Right lung (tissue), 5 donors: ENCODE results near the gene CTPS1. TPM values are rescaled to one million over a fixed set of nuclear protein-coding genes. Genes with fewer than 3 reads are reported as not detected.
A peak's percentile ranks its signal among the peaks of the same experiment; 100 is the strongest.

Experiments used
- DNase-seq, 2 donors: peaks; one replicate each; pipeline ENCODE4 v3.0.0-alpha.2; 2013
- polyA plus RNA-seq, 5 donors: library from polyadenylated mRNA; unstranded; fragments of 120-200 nt; gene quantifications; one replicate each; pipeline versions ENCODE4 v1.2.1 to v1.2.3, GENCODE V29; 2013; ENCODE audit warnings: inconsistent platforms in 1 of 5, low replicate concordance in 1 of 5; ENCODE audit not compliant: insufficient read length in 5 of 5, insufficient read depth in 1 of 5

The CTPS1 gene
- polyA plus RNA-seq, 5 donors, result 19.6 to 26.6 (median 22.9) TPM

DNA sequence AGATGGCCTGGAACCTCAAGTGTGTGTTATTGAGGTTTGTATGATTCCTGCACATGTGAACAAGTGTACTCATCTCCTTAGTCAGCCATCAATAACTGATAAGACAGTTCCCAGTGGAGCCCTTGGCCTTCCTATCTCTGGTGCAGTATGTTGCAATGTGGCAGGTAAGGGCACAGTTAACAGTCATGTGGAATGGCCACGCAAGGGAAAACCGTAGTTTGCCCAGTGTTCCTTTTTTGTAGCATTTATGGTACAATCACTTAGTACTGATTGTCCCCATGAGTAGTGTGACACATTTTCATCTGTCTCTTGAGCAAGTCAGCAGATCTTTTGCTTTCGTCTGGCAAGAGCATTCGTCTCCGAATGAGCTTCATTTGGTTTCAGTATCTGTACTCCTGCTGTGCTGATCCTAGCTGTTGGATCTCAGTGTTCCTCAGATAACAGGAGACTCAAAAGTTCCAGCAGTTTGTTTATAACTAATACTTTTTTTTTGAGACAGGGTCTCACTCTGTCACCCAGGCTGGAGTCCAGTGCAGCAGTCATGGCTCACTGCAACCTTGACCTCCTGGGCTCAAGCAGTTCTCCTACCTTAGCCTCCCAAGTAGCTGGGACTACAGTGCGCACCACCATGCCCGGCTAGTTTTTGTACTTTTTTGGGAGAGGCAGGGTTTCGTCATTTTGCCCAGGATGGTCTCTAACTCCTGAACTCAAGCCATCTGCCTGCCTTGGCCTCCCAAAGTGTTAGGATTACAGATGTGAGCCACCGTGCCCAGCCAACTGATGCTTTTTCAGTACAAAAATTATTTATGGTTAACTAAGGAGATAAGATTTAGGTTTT, 8.2 kb downstream of the CTPS1 start:
- DNase-seq, result no peak

DNA sequence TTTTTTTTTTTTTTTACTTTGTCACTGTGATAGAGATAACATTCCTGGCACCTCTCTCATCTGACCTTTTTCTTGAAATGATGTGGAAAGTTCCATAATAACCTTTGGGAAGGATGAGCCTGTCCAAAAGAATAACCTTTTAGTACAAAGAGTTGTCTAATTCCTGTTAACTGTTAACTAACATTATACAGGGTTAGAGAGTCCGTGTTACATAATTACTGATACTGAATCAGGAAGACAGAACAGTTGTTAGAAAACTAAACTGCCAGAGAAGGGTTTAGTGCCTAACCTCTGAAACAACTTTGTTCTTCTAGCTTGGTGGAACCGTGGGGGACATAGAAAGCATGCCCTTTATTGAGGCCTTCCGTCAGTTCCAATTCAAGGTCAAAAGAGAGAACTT, 8.8 kb downstream of the CTPS1 start:
- no peak for DNase-seq

DNA sequence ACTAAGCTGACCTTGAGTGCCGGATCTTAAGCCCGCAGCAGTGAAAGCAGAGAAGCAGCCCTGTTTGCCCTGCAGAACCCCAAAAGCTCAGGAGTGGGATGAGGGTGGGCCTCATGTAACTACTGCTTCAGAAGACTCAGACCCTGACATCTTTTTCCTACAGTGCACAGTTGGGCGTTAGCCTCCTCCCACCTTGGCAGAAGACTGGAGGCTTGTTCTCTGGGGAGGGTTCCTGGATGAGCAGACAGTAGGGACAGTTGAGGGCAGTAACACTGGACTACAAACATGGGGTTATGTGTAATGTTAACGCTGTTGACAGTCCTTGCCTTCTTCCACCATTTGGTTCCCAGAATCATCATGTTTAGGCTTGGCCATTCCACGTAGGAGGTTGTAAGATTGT, 9.6 kb downstream of the CTPS1 start:
- DNase-seq, result no peak

DNA sequence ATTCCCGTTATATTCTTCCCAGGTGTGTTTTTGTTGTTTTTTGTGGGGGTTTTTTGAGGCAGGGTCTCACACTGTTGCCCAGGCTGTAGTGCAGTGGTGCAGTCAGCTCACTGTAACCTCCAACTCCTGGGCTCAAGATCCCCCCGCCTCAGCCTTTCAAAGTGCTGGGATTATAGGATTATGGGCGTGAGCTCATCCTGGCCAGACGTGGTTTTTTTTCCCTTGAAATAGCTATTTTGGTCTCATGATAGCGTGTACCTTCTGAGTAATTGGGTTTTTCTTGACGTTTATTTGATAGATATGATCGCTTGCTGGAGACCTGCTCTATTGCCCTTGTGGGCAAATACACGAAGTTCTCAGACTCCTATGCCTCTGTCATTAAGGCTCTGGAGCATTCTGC, 17.6 kb downstream of the CTPS1 start:
- DNase-seq, result no peak

DNA sequence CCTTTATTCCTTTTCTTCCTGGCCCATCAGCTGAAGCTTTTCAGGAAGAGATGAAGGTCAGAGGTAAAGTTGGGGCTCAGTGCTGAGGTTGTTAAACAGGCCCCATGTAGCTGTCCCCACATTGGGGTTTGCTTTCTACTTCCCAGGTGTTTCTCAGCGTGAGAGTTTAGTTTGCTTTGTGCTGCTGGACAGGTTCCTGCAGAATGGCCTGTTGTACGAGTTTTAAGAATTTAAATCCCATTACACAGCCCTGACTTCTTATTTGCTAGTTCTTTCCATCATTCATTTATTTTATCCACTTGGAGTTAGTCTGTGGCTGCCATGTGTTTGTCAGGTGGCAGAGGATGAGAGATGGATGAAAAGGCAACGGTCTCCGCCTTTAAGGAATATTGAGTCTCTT, 19.2 kb downstream of the CTPS1 start:
- DNase-seq, result no peak

DNA sequence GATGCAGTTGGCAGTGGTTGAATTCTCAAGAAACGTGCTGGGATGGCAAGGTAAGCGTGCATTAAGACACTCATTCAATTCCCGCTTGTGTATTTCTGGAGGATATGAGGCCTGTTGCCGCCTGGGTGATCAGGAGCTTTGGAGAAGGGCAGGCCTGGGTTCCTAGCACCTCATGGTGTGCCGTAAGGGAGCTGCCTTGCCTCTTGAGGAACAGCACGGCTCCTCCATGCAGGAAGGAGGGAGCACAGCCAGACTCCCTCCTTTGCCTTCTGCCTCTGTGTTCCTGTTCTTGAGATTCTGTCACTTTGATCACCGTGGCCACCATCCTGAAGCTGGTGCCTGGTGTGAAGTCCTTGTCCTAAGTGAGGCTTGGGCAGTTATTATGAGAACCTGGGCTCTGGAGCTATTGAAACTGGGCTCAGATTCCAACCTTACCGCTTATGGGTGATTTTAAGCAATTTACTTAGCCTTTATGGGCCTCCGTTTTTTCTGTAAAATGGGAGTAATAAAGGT, 23.7 kb downstream of the CTPS1 start:
- no peak for DNase-seq

DNA sequence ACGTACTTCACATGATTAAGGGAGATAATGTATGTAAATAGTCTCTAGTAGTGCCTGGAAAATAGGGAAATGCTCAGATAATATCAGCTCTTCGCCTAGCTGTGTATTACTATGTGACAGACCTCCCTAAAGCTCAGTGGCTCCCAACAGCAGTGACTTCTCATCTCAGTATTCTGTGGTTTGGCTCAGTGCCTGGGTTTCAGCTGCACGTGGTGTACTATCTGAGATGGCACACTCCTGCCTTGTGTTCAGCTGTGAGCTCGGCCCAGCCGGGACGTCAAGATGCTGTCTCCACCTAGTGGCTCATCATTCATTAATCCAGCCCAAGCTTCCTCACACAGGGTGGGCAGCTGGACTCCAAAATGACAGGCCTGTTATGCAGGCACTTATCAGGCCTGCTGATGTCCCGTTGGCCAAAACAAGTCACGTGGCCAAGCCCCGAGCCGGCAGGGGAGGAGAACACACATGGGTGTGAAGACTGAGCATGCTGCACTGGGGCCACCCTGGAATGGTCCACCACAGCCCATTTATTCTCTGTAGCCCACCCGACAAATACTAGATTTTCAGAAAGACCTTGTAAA, 24.2 kb downstream of the CTPS1 start:
- DNase-seq, result peak; percentile 85 to 88

DNA sequence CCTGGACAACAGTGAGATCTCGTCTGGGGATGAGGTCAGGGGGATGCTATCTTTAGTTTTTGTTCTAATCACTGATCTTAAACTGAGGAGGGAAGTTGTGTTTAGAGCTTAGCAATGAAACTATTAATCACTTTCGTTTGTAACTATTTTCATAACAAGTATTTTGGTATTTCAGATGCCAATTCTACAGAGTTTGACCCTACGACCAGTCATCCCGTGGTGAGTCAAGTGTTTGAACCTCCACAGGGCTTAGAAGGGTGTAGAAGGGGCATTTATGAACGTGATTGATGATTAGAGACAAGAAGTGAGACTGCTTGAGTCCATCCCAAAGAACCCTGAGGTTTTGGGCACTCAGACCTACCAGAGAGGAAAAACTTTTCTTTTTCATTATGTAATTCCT, 26.4 kb downstream of the CTPS1 start:
- DNase-seq, result no peak

DNA sequence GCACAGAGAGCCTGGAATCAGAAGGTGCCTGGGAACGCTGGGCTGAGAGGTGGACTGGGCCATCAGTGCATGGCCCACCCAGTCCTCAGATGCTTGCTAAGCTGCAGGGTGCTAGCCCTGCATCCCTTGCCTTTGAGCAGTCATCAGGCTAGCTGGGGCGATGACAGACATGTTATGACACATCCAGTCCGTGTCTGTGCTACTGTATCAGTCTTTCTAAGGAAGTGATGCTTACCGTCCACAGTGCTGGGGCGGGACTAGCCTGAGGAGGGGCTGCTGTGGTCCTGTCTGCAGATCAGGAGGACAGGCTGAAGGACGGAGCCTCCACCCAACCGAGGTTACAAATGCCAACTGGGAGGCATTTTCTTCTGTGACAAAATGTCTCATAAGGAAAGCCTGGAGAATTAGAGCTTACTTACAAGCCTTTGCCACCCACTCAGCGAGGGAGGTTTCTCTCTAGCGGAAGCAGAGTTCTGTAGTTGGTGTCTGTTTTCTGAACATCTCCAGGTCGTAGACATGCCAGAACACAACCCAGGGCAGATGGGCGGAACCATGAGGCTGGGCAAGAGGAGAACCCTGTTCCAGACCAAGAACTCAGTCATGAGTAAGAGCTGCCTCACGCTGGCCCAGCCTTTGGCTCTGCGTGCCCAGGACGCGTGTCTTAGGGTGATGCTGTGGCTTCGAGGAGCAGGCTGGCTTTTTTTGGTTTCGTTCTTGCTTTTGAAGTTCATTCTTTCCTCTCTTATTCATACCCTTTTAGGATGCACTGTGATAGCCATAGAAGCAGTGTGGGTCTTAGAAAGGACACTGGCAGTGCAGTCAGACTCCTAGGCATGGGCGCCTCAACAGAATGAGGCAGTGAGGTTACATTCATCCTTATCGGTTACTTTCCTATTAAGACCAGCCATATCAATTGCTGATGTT, 27.7 kb downstream of the CTPS1 start:
- DNase-seq, result no peak

DNA sequence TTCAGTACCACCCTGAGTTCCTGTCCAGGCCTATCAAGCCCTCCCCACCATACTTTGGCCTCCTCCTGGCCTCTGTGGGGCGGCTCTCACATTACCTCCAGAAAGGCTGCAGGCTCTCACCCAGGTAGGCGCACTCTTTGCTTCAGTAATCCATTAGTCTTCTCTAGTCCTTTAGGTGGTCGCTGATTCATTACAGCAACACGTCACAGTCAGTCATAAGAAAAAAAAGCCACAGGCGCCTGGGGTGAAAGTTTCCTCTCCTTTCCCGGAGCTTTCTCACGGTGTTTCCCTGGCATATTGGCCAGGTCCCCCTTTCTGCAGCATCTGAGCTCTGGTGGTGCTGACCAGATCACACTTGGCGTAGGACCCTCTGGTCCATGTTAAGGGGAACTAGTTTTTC, 30.0 kb downstream of the CTPS1 start:
- no peak for DNase-seq

DNA sequence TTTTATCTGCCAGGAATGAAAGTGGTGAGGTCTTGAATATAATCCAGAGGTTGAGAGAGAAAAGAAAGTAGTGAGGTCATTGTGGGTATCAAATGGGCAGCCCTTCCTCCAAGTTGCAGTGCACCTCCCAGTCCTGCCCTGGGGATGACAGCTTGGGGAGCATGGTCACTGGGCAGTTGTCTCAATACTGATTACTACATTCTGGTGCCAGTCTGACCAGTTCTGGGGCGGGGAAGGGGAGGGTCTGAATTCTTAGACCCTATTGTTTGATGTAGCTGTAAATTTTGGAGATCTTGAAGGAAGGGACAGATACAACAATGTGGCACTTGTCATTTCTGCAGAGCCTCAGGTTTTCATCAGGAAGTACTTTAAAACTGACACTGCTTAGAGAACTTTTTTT, 30.8 kb downstream of the CTPS1 start:
- DNase-seq, result no peak

DNA sequence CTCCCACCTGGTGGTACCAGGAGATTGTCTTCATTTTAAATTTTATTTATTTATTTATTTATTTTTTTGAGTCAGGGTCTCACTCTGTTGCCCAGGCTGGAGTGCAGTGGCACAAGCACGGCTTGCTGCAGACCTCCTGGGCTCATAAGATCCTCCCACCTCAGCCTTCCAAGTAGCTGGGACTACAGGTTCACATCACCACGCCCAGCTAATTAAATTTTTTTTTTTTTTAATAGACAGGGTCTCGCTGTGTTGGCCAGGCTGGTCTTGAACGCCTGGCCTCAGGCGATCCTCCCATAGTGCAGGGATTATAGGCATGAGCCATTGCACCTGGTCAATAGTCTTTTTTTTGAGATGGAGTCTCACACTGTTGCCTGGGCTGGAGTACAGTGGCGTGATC, 33.5 kb downstream of the CTPS1 start:
- DNase-seq, result no peak

DNA sequence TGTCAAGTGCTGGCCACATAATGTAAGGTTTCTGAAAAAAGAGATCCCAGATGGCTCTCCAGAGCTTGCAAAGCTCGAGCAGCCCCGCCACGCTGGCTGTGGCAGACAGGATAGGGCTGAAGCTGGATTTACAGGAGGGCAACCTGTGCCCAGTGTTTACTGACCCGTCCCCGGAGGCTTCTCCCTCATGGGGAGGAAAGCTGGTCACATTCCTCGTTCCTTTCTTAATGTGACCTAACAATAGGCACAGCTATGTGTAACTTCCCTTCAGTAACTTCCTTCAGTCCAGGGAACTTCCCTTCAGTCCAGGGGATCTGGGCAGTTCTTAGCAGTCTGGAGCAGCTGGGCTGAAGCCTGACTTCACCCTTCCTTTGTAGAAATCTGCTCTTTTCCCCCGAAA, 34.3 kb downstream of the CTPS1 start:
- DNase-seq, result no peak

DNA sequence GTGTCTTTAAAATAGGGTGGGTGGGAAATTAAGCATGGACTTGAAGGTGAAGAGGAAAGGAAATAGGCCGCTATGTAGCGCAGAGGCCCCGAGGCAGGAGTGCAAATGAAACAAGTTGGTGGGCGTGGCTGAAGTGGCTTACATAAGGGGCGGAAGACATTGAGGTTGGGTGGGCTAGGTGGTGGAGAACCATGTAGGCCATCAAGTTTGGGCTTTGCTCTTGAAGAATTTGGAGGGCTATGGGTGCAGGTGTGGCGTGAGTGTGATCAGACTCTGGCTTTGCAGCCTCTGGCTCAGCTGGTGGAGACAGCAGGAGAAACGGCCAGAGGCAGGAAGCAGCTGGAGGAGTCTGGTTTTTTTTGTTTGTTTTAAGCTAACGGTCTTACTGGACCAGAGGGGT, 35.4 kb downstream of the CTPS1 start:
- no peak for DNase-seq

DNA sequence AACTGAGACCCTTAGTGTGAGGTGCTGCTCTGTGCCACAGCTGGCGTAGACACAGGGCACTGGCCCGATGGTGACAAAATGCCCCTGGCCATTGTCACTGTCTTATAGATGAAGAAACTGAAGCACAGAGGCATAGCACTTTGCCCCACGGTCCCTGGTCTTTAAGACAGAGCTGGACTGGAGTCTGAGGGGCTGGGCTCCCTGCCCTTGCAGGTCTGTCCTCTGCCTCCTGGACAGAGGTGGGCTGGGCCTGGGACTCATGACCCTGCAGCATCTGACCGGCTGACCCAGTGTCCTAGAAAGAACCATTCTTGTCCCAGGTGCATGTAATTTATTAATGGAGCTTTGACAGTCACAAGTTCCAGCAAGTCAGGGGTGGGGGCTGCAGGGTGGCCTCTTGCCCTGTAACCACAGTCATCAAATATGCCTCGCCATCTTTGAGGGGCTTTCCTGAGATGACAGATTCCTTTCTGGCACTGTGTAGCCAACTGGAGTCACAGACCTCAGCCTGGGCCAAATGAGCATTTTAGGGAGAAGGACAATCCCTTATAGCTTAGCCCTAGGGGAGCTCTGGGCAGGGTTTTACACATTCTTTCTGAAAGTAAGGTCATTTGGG, 35.9 kb downstream of the CTPS1 start:
- DNase-seq, result no peak

DNA sequence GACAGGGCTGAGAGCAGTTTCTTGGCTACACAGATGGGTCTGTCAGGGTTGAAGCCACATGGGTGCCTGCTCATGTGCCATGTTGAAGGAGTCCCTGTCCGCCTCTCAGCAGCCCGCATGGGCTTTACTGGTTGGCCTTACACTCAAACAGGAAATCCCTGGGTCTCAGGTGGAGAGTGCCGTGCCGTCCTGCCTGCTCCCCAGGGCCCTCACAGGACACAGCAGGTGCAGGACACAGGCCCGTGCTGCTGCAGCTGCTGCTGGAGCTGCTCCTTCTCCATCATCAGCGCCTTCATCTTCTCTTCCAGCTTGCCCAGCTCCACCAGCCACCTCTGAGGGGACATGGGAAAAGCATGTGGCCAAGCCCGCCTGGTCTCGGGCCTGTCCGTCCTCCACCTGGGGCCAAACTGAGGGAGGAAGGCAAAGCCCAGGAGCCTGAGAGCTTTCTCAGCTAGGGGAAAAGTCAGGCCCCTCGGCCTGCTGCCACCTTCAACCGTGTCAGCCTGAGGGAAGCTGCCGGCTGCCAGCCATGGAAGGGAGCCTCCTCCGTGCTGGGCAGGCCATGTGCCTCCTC, 36.5 kb downstream of the CTPS1 start:
- no peak for DNase-seq

DNA sequence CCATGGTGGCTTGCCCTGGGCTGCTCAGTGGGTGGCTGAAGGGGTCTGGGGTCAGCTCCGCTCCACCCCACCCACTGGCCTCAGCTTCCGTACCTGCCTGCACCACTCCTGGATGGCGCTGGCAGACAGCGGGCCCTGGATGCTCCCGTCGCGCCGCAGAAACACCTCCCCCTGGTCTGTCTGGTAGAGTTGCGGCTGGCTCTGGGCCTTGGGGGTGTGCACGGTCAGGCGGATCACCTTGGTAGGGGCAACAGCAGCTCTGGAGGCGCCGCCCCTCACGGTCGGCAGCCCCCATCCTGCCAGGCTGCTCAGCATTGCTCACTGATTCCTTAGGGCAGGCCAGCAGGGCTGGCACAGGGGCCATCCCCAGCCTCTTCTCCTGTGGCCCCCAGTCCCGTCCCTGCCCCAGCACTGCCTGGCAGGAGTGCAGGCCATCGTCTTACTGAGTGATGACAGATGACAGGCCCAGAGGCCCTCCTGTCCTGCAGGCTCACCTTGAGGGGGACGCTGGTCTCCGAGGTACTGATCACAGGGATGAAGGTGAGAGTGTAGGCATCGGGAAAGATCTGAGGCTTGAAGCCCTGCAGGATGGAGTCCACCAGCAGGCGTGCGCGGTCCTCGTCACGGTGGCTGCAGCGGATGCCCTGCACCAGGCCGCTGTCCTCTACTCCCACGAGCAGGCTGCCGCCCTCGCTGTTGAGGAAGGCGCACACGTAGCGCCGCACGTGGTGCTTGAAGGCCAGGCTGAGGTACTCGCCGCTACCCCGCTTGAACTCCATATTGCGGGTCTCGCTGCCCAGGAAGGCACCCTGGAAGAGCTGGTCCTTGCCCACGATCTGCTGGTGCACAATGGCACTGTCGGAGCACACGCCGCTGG, 37.9 kb downstream of the CTPS1 start:
- no peak for DNase-seq

DNA sequence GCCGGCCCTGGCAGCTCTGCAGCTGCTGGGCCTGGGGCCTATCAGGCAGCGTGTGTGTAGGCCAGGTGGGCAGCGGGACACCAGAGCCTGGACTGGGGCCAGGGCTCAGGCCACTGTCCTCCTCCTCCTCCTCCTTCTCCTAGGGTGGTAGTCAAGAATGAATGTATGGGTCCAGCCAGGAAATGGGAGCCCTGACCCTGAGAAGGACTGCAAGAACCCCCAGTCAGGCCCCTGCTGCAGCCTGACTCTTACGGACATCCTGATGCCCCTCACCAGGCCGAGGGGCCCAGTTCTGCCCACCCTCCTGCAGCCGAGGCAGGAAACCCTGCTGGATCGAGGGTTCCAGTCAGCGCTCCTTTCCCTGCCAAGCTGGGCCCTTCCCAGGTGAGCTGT, 38.5 kb downstream of the CTPS1 start:
- no peak for DNase-seq

DNA sequence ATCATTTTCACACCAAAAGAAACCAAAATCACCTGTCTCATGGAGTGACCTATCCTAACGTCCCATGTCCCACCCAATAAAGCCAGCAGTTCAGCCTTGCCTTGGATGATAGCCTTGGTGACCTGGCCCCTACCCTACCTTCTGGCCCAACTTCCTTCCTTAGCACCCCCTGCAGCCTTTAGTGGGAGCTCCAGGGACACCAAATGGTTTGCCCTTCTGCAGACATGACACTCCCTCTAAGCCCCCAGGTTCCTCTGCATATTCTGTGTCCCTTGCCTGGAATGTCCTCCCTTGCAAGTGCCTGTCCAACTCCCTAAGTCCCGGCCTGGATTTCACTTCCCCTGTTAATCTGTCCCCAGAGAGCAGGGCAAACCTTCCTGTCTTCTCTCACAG, 39.9 kb downstream of the CTPS1 start:
- DNase-seq, result no peak

DNA sequence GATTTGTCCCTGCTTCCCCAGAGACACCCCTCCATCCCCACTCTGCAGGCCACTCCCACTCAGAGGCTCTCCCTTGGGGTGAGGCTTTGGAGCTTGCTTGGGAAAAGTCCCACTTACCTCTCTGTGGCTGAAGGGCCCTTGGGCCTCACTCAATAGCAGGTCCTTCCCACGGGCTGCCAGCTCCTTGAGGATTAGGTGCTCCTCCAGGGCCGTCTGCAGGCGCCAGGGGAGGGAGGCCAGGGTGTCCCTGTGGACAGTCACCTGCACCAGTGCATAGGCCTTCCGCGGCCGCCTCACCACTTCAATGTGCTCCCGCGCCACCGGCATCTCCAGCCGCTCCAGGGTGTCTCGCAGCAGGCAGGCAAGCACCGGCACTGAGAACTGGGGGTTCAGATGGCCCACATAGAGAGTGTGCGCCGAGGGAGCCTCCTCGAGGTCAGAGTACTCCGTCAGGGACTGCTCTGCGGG, 40.6 kb downstream of the CTPS1 start:
- DNase-seq, result no peak

DNA sequence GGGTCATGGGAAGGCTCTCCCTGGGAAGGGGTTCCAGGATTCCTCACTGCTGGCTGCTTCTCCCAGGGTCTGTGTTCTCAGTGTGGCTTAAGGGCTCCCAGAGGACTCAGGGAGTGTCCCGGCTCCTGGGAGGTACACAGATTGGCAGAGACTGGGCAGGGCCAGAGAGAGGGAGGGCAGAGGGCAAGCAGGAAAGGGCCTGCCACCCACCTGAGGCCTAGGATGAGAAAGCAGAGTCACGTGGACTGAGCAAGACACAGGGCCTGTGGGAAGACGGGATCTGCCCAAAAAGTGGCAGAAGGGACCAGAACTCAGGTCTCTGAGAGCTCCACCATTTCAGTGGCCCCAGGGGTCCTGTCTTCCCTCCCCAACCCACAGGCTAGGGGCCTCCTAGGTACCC, 41.2 kb downstream of the CTPS1 start:
- DNase-seq, result no peak
